Cardiac septum (tissue), 1 donor: ENCODE measurements around the gene DYNAP. TPM values are rescaled to one million over a fixed set of nuclear protein-coding genes. Genes with fewer than 3 reads are reported as not detected.

ENCODE experiments used
- DNase-seq: peaks from one replicate; pipeline ENCODE4 v3.0.0-alpha.2; 2020; ENCODE audit warnings: low spot score
- intact Hi-C: fragments of 100-400 bp; cut with DNase I; formaldehyde crosslinking; loops from one replicate; pipeline ENCODE4 v1.14.0; 2022
- total RNA-seq: library from RNA; stranded (reverse); fragmentation: NEBNext Ultra II Directional; extraction: Animal tissue kit (Norgen Biotek cat#: 25700); gene quantifications from one replicate; pipeline ENCODE4 v1.2.1, GENCODE V29; 2021
- donor health status: DM: no; HTN: no; CAD: no.

Gene DYNAP
- total RNA-seq, 1 donor from 2014 or later, result not detected

DNA sequence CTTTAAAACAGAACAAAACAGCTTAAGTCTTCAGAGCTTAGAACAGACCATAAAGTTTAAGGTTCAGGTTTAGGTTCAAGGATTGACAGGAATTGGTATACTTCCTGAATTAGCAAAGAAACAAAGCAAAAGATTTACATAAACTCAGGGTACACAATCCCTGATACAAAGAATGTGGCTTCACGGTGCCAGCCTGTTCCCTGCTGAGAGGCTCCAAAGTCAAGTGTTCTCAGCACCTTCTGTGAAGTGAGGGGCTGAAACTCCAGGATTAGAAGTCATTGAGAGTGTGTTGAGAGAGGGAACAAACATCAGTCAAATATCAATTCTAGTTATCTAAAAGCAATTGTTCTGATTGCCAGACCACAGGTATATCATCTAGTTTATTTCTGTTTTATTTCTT, 35.7 kb downstream of the DYNAP start:
- intact Hi-C loops, result no loop called here
- no peak for DNase-seq

DNA sequence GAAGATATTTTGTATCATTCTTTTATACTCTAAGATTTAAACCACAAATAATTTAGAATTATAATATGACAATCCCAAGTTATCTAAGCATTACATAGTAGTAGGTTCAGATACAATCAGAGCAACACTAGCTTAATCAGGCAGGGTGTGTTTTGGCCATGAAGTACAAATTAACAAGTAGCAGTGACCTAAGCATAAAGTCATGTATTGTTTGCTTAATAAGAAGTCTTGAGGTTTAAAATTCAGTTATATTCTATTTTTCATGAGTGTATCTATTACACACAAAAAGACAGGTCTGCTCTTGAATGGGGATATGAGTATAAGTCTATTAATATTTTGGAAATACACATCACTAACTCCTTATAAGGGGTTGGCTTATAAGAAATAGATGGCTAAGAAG, 39.9 kb downstream of the DYNAP start:
- no peak for DNase-seq
- intact Hi-C loops, result no loop called here

DNA sequence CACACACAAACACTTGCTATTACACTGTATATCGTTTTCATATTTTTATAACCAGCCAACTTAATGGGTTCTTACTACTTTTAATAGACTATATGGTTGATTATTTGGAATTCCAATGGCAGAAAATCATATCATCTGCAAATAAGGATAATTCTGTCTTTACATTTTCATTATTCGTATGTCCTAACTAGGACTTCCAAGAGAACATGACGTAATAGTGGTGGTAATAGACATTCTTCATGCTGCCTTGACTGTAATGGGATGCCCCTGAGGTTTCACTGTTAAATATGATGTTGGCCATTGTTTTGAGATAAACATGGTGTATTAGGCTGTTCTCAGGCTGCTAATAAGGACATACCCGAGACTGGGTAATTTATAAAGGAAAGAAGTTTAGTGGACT, 45.2 kb downstream of the DYNAP start:
- intact Hi-C loops, result no loop called here
- no peak for DNase-seq

DNA sequence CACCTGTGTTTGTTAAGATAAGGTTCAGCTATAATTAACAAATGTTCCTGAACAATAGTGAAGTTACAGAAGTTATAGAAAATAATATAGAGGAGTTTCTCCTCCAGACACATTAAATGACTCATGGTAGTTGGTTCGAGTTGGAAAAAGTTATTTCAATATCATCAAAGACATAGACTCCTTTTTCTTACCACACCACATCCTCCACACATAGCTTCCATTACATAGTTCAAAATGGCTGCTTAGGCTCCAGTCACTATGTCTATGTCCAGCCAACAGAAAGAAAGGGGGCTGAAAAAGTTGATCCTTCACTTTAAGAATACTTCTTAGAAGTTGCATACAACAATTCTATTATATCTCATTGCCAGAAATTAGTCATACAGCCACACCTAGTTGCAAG, 50.7 kb downstream of the DYNAP start:
- intact Hi-C loops, result no loop called here

DNA sequence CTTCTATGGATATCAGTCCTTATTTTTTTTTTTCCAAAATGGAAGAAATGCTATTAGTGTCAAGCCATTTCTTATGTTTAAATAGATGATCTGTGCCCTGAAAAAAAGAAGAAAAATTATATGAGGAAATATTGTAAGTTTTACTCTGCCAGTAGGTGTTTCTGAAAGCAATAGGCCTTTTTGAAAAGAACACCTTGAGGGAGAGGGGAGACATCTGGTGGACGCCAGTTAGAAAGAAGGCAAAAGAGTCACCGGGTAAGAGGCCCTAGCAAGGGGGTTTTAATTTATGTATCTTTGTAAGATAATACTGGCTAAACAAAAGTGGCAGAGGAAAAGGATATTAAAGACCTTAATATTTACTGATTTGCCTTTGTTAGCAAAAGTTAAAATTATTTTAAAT, 56.1 kb downstream of the DYNAP start:
- intact Hi-C loops, result no loop called here
- DNase-seq, result no peak

More for the DNA sequence above, 50.7 kb downstream of the DYNAP start:
- DNase-seq, result no peak

Other genes with a start within 250 kb of the DYNAP start
- gene STARD6, start 233.4 kb upstream of the DYNAP start, total RNA-seq, result not detected
- 1.4 TPM for gene C18orf54, start 233.3 kb upstream of the DYNAP start, total RNA-seq
- gene RAB27B, start 237.2 kb downstream of the DYNAP start, total RNA-seq, result 0.08 TPM